Heart left ventricle (tissue), 13 donors: ENCODE results near the gene LCN1.

Experiments
- CTCF ChIP-seq, 12 donors: fragments of 200-600 bp; sonication (generic) in 4 of 12; IDR thresholded peaks; one replicate each; pipeline versions ENCODE4 v1.5.0 to v1.8.0; 2018 to 2022; ENCODE audit warnings: antibody characterized with exemption in 12 of 12, mild to moderate bottlenecking in 5 of 12
- POLR2A ChIP-seq, 2 donors: fragments of 450-650 bp; IDR thresholded peaks; one replicate each; pipeline ENCODE4 v1.6.1; 2017; ENCODE audit warnings: antibody characterized with exemption in 2 of 2, mild to moderate bottlenecking in 2 of 2, moderate library complexity in 2 of 2
- donor health status: ischemic (EF 13 %, LVEDD 7.1; RV severe dilation, severe dysfunction).
- donor health status: DM: no; HTN: yes; CAD: no.
- donor health status: DM: no; HTN: no; CAD: no.
- donor health status: ischemic (EF 25% LVEDD 6.9; RV normal size, moderate dysfunction).
- donor health status: ischemic (EF 25% LVEDD 5.7; RV mildly dilated, moderate dysfunction).
- donor health status: ischemic (EF 35%, LVEDD 5.7; RV mildly dilated, moderate dysfunction).
- donor health status: nonischemic (EF 11% LVEDD 7.7; RV severe dilation, severe dysfunction).
- donor health status: DM: yes; HTN: yes; CAD: no.
- donor health status: PGD.
- donor health status: ischemic (EF 29% LVEDD 5.4; RV normal size, mild dysfunction).
- donor health status: nonischemic (EF 23%, LVEDD 6.1; RV moderate dilation, normal function).

GRCh38 chr9:135480940-135481310 is 40.3 kb upstream of the LCN1 start:
- TF ChIP-seq CTCF (IDR thresholded peaks at IDR 0.05) = no peak
- no peak for TF ChIP-seq POLR2A (IDR thresholded peaks at IDR 0.05)
